Measurements from ENCODE around the gene FAM174C.

Gene FAM174C

GRCh38 chr19:1260749-1261537 is 14.4 kb upstream of the FAM174C start:
- peak; percentile 92 to 95 for DNase-seq (ENCODE audit: low read depth in 1 of 2, low spot score in 1 of 2)

GRCh38 chr19:1261538-1261797 is 13.9 kb upstream of the FAM174C start:
- DNase-seq (ENCODE audit: low read depth in 1 of 2, low spot score in 1 of 2), result no peak

GRCh38 chr19:1261798-1262622 is 13.3 kb upstream of the FAM174C start:
- no peak for DNase-seq (ENCODE audit: low read depth in 1 of 2, low spot score in 1 of 2)

GRCh38 chr19:1262623-1263123 is 12.7 kb upstream of the FAM174C start:
- no peak for DNase-seq (ENCODE audit: low read depth in 1 of 2, low spot score in 1 of 2)

GRCh38 chr19:1263188-1263587 is 12.1 kb upstream of the FAM174C start:
- DNase-seq (ENCODE audit: low read depth in 1 of 2, low spot score in 1 of 2), result no peak

- no peak for DNase-seq (ENCODE audit: low read depth in 1 of 2, low spot score in 1 of 2)
Measured at GRCh38 chr19:1264801-1265614, 10.3 kb upstream of the FAM174C start.

- DNase-seq (ENCODE audit: low read depth in 1 of 2, low spot score in 1 of 2), result no peak
Measured at GRCh38 chr19:1265615-1266128, 9.7 kb upstream of the FAM174C start.

GRCh38 chr19:1266129-1266915 is 9.0 kb upstream of the FAM174C start:
- peak in 1 of 2 donors; percentile 70 for DNase-seq (ENCODE audit: low read depth in 1 of 2, low spot score in 1 of 2)

GRCh38 chr19:1266916-1267476 is 8.3 kb upstream of the FAM174C start:
- no peak for DNase-seq (ENCODE audit: low read depth in 1 of 2, low spot score in 1 of 2)

- DNase-seq (ENCODE audit: low read depth in 1 of 2, low spot score in 1 of 2), result no peak
Measured at GRCh38 chr19:1267477-1268225, 7.7 kb upstream of the FAM174C start.

- no peak for DNase-seq (ENCODE audit: low read depth in 1 of 2, low spot score in 1 of 2)
Measured at GRCh38 chr19:1268226-1269064, 6.9 kb upstream of the FAM174C start.

GRCh38 chr19:1269065-1269477 is 6.3 kb upstream of the FAM174C start, which contains the start of gene CIRBP:
Gene CIRBP (plus strand): TSS chr19:1269332. CDS start chr19:1270934, 1,602 bp downstream.
- DNase-seq (ENCODE audit: low read depth in 1 of 2, low spot score in 1 of 2), result peak; percentile 99 to 100

- DNase-seq (ENCODE audit: low read depth in 1 of 2, low spot score in 1 of 2), result peak; percentile 79 to 80
Measured at GRCh38 chr19:1269478-1270212, 5.7 kb upstream of the FAM174C start.

GRCh38 chr19:1270213-1270853 is 5.0 kb upstream of the FAM174C start:
- DNase-seq (ENCODE audit: low read depth in 1 of 2, low spot score in 1 of 2), result no peak

- DNase-seq (ENCODE audit: low read depth in 1 of 2, low spot score in 1 of 2), result no peak
Measured at GRCh38 chr19:1270854-1271527, 4.3 kb upstream of the FAM174C start.

- DNase-seq (ENCODE audit: low read depth in 1 of 2, low spot score in 1 of 2), result no peak
Measured at GRCh38 chr19:1271528-1272422, 3.6 kb upstream of the FAM174C start.

Data from activated CD4-positive, alpha-beta T cell treated with anti-CD3 and anti-CD28 coated beads, Interleukin-2, amount 50 U/mL, for 24 hours (primary cell).